ENCODE data around the gene ACER3. TPM values are rescaled to one million over a fixed set of nuclear protein-coding genes. Genes with fewer than 3 reads are reported as not detected.

ACER3 gene
- total and polyA plus RNA-seq, 2 experiments from 2014 or later = 6.2 to 26.5 TPM

- no peak for DNase-seq (ENCODE audit: low spot score)
- Histone ChIP-seq H4K20me1 (replicated peaks; ENCODE audit: insufficient read depth) (no peaks in the 10 kb centered on the region), H3K27ac (ENCODE audit: low read depth) (no peak overlapping the region), H3K4me3 (no peak overlapping the region), H3K36me3 (ENCODE audit: insufficient read depth) (no peaks in the 10 kb centered on the region), H2AFZ (no peak overlapping the region), H3K9me2 (ENCODE audit: insufficient read depth) (no peaks in the 10 kb centered on the region), H3F3A (replicated peaks; ENCODE audit: low read depth) (no peaks in the 10 kb centered on the region), H3K4me2 (no peak overlapping the region), H3K27me3 (ENCODE audit: insufficient read depth) (no peaks in the 10 kb centered on the region), H3K79me2 (replicated peaks; ENCODE audit: insufficient read depth) (no peaks in the 10 kb centered on the region), H3K4me1 (ENCODE audit: insufficient read depth) (peaks cover 6% of the 10 kb centered on the region; the same call in 1 of the 2 replicates)
- Mint-ChIP-seq H3K4me1 (peaks cover 14% of the 10 kb centered on the region), H3K9me3 (no peaks in the 10 kb centered on the region), H3K27ac (no peak overlapping the region), H3K27me3 (ENCODE audit: insufficient read depth, low read depth, poor library complexity) (peaks cover 23% of the 10 kb centered on the region), H3K4me3 (no peak overlapping the region), H3K36me3 (ENCODE audit: low read depth) (no peaks in the 10 kb centered on the region)
- no peak for TF ChIP-seq CTCF (conservative IDR thresholded peaks at IDR 0.05; ENCODE audit: low read depth in 2 of 2)
- TF ChIP-seq REST (IDR thresholded peaks at IDR 0.05; ENCODE audit: unreplicated experiment) = no peak
- TF ChIP-seq ZNF331 (CRISPR knock-in tag; IDR thresholded peaks at IDR 0.05; ENCODE audit: low read depth) = no peak
- no peak for TF ChIP-seq EZH2 (IDR thresholded peaks at IDR 0.05; ENCODE audit: low read depth, unreplicated experiment)
- no peak for TF ChIP-seq CREB1 (CRISPR knock-in tag; IDR thresholded peaks at IDR 0.05; ENCODE audit: low read depth)
- TF ChIP-seq STAT1 (IDR thresholded peaks at IDR 0.05; ENCODE audit: unreplicated experiment) = no peak
- no peak for TF ChIP-seq POLR2AphosphoS5 (IDR thresholded peaks at IDR 0.05; ENCODE audit: low read depth)
- no peak for TF ChIP-seq ZNF114 (CRISPR knock-in tag; IDR thresholded peaks at IDR 0.05)
- ATAC-seq = no peak
These were observed 211.2 kb downstream of the ACER3 start for GRCh38 chr11:77071671-77072605.

- no peak overlapping the region for H3K4me2 ChIP-seq
- no peak for TF ChIP-seq EZH2 (IDR thresholded peaks at IDR 0.05; ENCODE audit: low read depth, unreplicated experiment)
- no peak for TF ChIP-seq CREB1 (CRISPR knock-in tag; IDR thresholded peaks at IDR 0.05; ENCODE audit: low read depth)
- H2AFZ ChIP-seq = no peak overlapping the region
- no peaks in the 10 kb centered on the region for H3K36me3 ChIP-seq (ENCODE audit: insufficient read depth)
- Mint-ChIP-seq H3K9me3 (no peaks in the 10 kb centered on the region), H3K4me3 (no peak overlapping the region), H3K27ac (peak overlapping the region; percentile 62; the same call in 1 of the 2 replicates), H3K4me1 (peaks cover 8% of the 10 kb centered on the region), H3K36me3 (ENCODE audit: low read depth) (no peaks in the 10 kb centered on the region), H3K27me3 (ENCODE audit: insufficient read depth, low read depth, poor library complexity) (peaks cover 16% of the 10 kb centered on the region)
- DNase-seq (ENCODE audit: low spot score) (no peak), ATAC-seq (no peak)
- H3K27me3 ChIP-seq (ENCODE audit: insufficient read depth) = no peaks in the 10 kb centered on the region
- H3F3A ChIP-seq (replicated peaks; ENCODE audit: low read depth) = no peaks in the 10 kb centered on the region
- H3K9me2 ChIP-seq (ENCODE audit: insufficient read depth) = no peaks in the 10 kb centered on the region
- H3K27ac ChIP-seq (ENCODE audit: low read depth) = no peak overlapping the region
- peaks cover 3% of the 10 kb centered on the region; the same call in 1 of the 2 replicates for H3K4me1 ChIP-seq (ENCODE audit: insufficient read depth)
- no peaks in the 10 kb centered on the region for H3K79me2 ChIP-seq (replicated peaks; ENCODE audit: insufficient read depth)
- H3K4me3 ChIP-seq = no peak overlapping the region
- no peaks in the 10 kb centered on the region for H4K20me1 ChIP-seq (replicated peaks; ENCODE audit: insufficient read depth)
These were observed 212.2 kb downstream of the ACER3 start for GRCh38 chr11:77072851-77073327.
